NCI-H2171 treated with DMSO at 0.1 percent for 48 hours (cell line): ENCODE results near the gene KCNRG.
"Not testable (repeated sequence)": the region's sequence is repeated elsewhere in the genome, so short reads cannot be mapped to it uniquely, and the experiment has no call there.

Source experiments
- DNase-seq: peaks from one replicate; lab custom pipeline; 2025; lab: John Stamatoyannopoulos, UW

The KCNRG gene

GRCh38 chr13:50012396-50013169, 2.7 kb upstream of the KCNRG start:
- no peak for DNase-seq

GRCh38 chr13:50014386-50014785, 858 bp upstream of the KCNRG start:
- no peak for DNase-seq

GRCh38 chr13:50015750-50016149, 506 bp downstream of the KCNRG start:
- no peak for DNase-seq

- no peak for DNase-seq
Measured at GRCh38 chr13:50016444-50016843, 1.2 kb downstream of the KCNRG start.

GRCh38 chr13:50017819-50018218, 2.6 kb downstream of the KCNRG start:
- DNase-seq = no peak

GRCh38 chr13:50025436-50025835, 10.2 kb downstream of the KCNRG start:
- DNase-seq = no peak

GRCh38 chr13:50026788-50027473, 11.7 kb downstream of the KCNRG start:
- no peak for DNase-seq

- no peak for DNase-seq
Measured at GRCh38 chr13:50030315-50030714, 15.1 kb downstream of the KCNRG start.

- DNase-seq = no peak
Measured at GRCh38 chr13:50033725-50034124, 18.5 kb downstream of the KCNRG start.

GRCh38 chr13:50037788-50038187, 22.5 kb downstream of the KCNRG start:
- no peak for DNase-seq

- DNase-seq = no peak
Measured at GRCh38 chr13:50038266-50038665, 23.0 kb downstream of the KCNRG start.

- DNase-seq = no peak
Measured at GRCh38 chr13:50052478-50052877, 37.2 kb downstream of the KCNRG start.

GRCh38 chr13:50053844-50054243, 38.6 kb downstream of the KCNRG start:
- DNase-seq = no peak

- DNase-seq = no peak
Measured at GRCh38 chr13:50055454-50055853, 40.2 kb downstream of the KCNRG start.

- no peak for DNase-seq
Measured at GRCh38 chr13:50060718-50061117, 45.5 kb downstream of the KCNRG start.

- DNase-seq = not testable (repeated sequence)
Measured at GRCh38 chr13:50062336-50062735, 47.1 kb downstream of the KCNRG start.

GRCh38 chr13:50065712-50066111, 50.5 kb downstream of the KCNRG start:
- no peak for DNase-seq

- no peak for DNase-seq
Measured at GRCh38 chr13:50068508-50068907, 53.3 kb downstream of the KCNRG start.

- DNase-seq = no peak
Measured at GRCh38 chr13:50069261-50069660, 54.0 kb downstream of the KCNRG start.

- DNase-seq = no peak
Measured at GRCh38 chr13:50070186-50070585, 54.9 kb downstream of the KCNRG start.
